ENCODE measurements around the gene PNPT1.

The PNPT1 gene

DNA sequence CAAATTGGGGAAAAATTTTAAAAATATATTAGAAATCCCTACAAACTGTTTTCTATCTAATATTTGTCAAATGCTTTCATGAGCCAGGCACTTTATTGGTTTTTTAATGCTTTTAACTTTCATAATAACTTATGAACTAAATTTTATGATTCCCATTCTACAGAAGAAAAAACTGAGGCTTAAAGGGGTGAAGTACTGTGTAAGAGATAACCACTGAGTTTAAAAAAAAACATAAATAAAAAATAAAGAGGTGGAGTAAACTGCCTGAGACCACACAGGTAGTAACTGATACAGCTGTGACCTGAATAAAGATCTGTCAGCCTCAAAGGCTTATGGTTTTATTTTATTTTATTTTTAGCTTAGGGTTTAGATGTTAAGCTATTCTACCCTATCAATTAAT is 24.7 kb downstream of the PNPT1 start:
- no peak for DNase-seq

DNA sequence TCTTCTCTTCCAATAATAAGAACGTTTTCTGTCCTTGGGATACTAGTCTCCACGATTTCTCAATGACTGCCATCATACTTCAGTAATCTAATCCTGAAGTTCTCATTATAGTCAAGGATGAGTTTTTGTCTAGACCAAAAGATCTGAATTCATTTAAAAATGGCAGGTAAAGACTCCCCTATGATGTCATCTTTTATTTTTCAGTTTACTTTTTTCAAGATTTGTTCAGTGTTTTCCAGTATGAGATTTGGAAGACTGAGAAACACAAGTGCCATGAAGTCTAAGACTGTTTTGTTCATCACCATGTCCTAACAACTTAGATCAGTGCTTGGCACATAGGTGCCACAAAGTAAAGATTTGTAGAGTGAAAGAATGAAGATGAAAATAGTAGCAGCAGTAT is 40.4 kb downstream of the PNPT1 start:
- no peak for DNase-seq

DNA sequence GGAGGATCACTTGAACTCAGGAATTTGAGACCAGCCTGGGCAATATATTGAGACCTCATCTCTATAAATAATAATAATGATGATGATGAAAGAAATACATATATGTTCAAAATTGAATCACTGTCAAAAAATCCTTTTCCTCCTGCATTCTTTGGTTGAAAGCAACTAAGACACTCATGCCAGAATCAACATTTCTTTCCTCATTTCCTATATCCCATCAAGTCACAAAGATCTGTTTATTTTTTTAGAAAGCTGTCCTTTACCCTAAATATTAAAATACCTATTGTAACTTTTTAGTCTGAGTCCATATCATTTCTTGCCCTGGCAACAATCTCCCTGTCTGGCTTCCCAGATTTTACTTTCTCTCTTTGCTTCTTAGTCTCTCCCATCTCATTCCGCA is 44.4 kb downstream of the PNPT1 start:
- no peak for DNase-seq

DNA sequence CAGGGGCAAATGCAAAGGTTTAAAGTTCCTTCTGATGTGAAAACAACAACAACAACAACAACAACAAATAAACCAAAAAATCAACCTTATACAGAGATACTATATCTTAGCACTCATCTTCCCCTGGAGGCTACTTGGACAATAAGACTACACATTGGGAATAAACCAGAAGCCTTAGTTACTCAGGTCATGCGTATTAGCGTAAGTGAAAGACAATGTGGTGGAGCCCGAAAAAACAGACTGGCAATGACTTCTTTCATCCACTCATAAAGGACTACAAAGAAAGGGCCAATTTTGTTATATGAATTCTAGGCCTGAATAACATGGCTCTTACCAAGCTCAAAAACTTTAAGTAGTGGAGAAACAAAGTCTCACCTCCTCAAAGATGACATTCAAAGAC is 56.8 kb downstream of the PNPT1 start:
- no peak for DNase-seq

DNA sequence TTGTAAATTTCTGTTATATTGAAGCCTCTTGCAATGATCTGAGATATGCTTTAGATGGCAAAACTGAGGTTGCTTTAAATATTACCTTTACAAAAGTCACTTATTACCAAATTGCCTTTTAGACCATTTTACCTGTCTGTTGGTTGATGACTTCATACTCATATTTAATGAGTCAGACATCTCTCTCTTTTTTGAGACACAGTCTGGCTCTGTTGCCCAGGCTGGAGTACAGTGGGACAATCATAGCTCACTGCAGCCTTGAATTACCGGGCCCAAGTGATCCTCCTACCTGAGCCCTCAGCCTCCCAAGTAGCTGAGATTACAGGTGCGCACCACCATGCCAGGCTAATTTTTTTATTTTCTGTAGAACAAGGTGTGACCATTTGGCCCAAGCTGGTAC is 64.7 kb downstream of the PNPT1 start:
- DNase-seq = no peak

DNA sequence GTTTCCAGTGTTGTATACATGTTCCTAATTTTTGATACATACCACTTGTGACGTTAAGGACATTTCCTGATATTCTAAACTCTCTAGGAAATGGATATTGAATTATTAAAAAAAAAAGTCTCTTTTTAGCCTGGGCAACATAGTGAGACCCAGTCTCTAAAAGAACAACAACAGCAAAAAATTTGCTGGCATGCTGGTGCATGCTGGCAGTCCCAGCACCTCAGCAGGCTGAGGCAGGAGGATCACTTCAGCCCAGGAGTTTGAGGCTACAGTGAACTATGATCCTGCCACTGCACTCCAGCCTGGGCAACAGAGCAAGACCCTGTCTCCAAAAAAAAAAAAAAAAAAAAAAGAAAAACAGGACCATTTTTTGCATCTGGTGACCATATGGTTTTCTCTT is 65.7 kb downstream of the PNPT1 start:
- no peak for DNase-seq

DNA sequence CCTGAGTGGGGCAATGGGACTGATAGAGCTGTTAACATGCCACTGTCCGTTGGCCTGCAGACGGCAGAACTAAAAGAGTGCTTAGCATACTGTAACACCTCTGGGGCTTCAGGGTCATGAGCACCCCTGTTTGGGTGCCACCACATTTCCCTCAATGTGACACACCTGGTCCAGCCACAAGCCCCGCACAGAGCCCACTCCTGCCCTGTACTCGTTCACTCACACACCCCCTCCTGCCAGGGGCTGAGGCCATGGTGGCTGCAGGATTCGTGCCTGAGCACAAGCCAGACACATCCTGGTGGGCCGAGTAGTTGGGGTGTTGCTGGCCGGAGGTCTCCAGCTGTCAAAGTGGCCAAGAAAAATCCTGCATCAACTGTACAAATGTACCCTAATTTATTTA is 71.8 kb downstream of the PNPT1 start:
- DNase-seq = no peak

DNA sequence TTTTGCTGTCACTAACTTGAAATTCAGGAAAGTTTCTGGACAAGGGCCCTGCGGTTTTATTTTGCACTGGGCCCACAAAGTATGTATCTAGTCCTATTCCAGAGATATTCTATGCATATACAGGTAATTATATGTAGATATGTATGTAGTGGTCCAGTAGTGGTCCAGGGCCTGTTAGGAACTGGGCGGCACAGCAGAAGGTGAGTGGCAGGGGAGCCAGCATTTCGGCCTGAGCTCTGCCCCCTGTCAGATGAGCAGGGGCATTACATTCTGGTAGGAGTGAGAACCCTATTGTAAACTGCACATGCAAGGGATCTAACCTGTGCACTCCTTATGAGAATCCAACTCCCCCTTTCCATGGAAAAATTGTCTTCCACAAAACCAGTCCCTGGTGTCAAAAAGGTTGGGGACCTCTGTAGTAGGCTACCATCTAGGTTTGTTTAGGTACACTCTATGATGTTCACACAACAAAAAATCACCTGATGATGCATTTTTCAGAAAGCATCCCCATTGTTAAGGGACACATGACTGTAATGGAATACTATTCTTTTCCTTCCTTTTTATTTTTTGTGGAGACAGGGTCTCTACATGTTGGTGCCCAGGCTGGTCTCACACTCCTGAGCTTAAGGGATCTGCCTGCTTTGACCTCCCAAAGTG is 73.4 kb downstream of the PNPT1 start:
- DNase-seq = no peak

DNA sequence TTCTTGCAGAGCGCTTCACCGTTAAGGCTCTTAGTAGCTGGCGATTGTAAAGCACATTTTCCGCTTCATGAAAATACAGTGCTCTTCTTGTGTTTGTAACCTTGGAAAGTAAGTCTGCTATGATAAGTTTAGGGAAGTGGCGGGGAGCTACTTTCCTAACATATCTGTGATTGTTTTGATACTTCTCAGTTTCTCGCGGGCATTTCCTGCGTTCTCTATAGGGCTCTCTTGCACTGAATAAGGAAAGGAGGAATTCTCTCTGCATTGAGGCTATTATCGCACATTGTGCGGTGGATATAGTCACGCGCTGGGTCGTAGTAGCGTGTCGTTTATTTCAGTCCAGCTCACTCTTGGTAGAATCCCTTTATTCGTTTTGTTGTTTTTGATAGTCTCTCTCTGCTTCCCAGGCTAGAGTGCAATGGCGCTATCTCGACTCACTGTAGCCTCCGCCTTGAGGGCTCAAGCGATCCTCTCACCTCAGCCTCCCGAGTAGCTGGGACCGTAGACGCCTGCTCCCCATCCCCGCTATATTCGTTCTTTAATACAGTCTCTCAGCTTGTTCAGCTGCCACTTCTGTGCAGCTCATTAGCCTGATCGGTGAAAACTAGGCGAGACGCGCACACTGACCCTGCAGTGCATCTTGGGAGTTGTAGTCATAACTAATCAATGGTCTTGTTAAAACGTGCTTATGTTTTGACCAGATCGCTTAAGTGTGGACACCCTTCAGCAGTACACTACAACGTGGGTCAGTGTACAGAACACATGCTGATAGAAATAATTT is 75.2 kb downstream of the PNPT1 start:
- peak in 12 of 14 donors; percentile 21 to 79 (median 48) for DNase-seq

DNA sequence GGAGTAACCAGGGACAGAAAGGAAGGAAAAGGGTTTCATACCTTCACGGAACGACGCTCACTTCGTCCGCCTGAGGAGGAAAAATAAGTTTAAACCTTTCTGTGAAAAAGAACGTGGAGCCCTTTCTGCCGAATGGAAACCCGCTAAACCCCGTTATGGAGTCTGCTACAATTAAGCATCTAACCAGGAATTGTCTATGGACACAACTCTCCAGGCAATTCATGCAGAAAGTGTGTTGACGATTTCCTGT is 75.7 kb downstream of the PNPT1 start:
- peak in 1 of 14 donors; percentile 71 for DNase-seq

DNA sequence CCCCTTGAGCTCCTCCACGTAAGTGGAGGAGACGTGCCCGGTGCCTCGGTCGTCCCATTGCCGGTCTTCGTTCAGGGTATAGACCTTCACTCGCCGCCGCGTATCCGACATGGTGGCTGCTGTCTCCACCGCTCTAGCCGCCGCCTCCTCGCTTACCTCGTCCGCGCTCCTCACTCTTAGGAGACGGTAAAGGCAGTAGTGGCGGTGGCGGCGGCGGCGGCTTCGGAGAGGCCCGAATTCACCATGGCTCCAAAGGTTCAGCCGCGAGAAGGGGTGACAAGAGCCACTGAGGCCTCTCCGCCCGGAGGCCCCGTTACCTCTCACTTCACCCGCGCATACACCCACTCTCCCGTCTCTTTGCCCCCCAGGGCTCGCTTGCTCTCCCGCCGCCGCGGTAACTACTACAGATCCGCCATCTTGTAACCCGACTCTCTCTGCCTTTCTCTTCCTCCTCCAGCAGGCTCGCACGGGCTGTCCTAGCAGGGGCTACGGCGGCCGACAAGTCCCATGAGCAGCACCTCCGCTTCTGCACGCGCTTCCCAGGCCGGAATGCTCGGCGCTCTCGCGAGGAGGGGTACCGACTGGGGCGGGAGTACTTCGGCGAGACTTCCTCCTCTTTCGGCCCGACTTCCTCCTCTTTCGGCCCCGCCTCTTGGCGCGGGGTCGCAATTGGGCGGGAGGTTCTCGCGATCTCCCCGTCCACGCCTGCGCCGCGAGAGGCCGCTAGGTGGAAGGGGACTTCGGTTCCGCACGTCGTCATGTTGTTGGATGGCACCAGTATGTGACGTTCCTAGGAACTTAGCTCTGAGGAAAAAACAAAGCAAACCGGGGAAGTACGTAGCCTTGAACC is 76.2 kb downstream of the PNPT1 start, which contains the start of gene PPP4R3B:
Gene PPP4R3B (minus strand): TSS at position 448 of the 850 bp plus-strand sequence. CDS start 337 bp downstream, at position 111.
- peak; percentile 91 to 100 (median 98) for DNase-seq

DNA sequence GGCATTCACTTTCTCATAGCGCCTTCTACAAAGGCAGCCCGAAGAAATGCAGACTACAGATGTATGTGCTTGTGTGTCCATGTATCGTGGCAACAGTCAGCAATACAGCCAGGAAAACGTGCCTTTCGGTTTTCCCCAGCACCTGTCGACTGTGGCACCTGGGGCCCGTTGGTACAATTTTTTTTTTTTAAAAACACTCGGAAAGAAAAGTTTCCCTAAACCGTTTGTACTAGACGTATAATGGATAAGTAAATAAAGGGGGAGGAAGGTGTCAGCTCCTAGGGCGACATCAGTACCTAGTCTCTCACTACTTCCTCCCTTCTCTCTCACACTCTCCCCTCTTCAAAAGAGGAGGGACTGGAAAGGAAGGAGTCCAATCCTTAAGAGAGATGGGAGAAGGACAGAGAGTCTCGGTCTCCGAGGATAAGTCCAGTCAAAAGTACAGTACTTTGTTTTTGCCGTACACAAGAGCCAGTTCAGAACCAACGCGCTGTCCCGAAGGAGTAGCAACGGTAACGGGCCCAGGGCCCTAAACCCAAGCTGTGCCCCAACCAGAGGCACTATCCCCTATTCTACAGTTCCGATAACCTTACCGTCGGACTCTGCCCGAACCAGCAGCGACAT is 77.0 kb downstream of the PNPT1 start:
- peak in 4 of 14 donors; percentile 13 to 57 (median 40) for DNase-seq

DNA sequence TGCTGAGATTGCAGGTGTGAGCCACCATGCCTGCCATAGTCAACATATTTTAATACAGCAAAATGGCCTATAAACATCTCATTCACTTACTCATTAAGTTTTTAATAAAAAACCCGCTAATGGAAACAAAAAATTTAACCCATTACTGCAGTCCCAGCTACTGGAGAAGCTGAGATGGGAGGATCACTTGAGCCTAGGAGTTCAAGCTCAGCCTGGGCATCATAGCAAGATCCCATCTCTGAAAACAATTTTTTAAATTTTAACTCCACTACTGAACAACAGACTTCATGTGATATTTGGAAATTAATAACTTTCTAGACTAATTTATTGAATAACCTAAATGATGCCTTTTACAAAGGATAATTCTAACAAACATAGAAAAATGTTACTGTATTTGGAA is 81.6 kb downstream of the PNPT1 start:
- no peak for DNase-seq

DNA sequence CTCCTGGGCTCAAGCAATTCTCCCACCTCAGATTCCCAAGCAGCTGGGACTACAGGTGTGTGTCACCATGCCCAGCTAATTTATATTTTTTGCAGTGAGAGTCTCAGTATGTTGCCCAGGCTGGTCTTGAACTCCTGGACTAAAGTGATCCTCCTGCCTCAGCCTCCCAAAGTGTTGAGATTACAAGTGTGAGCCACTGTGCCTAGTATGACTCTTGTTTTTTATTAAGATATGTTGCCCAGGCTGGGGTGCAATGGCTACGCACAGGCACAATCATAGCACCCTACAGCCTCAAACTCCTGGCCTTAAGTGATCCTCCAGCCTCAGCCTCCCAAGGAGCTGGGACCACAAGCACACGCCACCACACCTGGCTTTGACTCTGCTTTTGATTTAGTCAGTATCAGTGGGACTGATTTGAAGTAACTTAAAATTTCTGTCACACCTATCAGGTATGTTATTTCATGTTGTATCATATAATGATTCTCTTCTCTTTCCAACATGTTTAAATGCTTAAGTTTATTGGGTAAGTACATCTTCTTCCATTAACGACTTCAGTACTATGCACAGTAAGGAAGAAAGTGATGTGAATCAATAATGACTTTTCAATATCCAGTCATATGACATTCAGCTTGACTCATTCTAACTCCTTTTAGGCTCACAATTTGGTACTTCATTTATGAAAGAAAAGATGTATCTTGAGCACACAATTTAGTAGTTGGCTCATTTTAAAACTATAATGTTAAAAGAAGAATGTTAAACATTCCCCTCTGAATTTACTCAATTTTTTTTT is 82.5 kb downstream of the PNPT1 start:
- no peak for DNase-seq

DNA sequence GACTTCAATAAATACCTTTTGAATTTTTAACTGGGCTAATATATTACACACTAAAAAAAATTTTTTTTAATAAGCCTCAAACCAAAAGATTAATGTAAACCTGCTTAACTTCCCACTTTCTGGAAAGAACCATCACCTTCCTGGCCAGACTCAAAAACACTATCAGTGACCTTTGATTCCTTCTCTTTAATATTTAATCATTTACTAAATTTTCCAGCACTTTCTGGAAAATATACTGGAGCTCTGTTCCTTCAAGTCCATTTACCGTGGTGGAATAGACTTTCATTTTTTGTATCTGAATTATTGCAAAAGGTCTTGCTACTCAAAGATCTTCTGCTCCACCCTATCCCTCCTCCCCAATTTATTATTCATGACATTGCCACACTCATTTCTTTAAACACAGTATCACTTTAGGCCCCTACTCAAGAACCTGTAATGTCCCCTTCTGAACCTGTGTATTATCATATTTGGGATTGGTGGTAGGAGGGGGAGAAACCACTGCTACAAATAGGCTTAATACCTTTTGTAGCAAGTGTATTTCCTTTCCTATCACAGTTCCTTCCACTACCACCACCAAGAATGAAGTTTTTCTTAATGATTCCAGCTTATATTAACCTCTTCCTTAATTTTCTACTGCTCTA is 83.6 kb downstream of the PNPT1 start:
- DNase-seq = no peak

DNA sequence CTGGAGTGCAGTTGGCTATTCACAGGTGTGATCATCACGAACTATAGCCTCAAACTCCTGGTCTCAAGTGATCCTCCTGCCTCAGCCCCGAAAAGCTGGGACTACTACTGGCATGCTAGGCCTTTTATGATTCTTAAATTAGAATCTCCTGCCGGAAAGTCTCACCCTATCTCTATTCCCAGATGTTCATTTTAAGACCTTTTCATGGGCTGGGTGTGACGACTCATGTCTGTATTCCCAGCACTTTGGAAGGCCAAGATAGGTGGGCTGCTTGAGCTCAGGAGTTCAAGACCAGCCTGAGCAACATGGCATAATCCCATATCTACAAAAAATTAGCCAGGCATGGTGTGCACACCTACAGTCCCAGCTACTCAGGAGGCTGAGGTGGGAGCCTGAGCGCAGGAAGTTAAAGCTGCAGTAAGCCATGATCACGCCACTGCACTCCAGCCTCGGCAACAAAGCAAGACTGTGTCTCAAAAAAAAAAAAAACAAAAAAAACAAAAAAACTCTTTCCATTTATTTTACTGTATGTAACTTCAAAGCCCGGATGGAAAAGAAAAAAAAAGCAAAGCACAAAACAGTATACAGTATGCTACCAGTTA is 84.3 kb downstream of the PNPT1 start:
- DNase-seq = no peak

DNA sequence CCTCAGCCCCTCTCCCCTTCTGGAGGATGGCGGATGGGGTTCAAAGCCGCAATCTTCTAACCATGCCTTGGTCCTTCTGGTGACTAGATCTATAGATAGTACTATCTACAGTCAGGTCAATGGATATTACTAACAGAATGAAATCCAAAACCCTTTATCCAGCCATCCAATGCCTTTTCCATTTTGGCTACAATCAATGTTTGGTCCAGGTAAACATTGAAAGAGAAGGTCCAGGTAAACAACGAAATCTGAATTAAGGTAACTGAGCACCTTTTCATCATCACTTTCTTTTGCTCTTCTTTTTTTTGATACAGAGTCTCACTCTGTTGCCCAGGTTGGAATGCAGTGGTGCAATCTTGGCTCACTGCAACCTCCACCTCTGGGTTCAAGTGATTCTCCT is 85.9 kb downstream of the PNPT1 start:
- no peak for DNase-seq

DNA sequence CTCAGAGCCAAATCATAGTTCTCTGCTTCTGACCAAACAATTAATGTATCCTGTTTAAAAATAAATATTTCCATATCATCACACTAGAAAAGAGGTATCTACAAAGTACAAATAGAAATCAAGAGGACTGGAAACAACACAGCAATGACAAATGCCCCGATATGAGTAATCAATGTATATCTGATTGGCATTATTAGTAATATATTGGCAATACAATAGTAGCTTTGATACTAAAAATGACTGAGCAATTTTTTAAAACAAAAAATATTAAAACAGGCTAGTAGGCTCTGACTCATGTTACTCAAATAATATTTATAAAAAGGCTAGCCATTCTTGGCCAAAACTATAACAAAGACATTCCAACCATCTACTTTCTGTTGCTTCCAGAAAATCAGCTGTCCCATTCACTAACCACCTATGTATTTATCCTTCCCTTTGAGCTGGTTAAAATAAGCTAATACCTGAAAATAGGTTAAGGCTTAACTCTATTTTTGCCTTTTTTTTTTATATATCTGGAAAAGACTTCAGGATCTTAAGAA is 89.5 kb downstream of the PNPT1 start:
- DNase-seq = no peak

DNA sequence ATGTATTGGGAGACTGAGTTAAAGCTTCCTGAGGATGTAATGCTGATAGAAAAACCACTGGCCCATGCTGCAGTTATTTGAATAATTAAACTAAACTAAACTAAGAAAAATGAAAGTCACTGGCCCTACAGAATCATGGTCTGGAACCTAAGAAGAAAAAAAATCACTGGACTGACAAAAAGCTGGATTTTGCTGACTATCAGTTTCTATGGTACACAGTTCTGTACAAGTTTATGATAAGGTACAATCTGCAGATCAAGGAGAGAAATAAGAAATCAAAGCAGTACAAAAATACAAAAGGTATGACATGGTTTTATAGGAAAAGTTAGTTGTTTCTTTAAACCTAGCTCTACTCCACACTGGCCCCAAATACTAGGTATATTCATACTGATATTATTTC is 91.8 kb downstream of the PNPT1 start:
- no peak for DNase-seq

DNA sequence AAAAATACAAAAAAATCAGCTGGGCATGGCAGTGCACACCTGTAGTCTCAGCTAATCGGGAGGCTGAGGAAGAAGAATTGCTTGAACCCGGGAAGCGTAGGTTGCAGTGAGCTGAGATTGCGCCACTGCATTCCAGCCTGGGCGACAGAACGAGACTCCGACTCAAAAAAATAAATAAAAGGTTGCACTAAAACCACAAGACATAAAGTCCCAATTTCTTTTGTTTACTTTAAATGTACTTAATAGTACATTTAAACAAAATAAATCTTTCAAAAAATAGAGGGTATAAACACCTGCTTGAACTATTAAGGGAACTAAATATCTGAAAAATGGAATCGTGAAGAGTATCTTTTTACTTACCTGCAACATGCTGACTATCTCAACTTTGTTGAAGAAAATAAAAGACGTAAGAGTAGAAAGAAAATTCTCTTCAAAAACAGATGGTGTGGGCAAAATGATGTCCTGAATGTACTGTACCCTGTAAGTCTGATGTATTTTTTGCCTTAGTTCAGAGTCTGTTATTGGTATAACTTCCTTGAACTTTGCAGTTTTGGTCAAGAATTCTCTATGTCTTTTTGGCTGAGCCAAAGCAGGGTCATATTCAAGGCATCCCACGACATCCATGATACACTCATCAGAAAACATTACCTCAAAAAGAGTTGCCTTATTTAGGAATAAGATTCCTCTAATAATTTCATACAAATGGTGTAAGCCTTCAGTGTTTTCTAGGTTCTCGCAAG is 95.4 kb downstream of the PNPT1 start:
- DNase-seq = no peak

Data from C1 segment of cervical spinal cord (tissue), 14 donors.